ENCODE results near the gene DDIT3.

DNA sequence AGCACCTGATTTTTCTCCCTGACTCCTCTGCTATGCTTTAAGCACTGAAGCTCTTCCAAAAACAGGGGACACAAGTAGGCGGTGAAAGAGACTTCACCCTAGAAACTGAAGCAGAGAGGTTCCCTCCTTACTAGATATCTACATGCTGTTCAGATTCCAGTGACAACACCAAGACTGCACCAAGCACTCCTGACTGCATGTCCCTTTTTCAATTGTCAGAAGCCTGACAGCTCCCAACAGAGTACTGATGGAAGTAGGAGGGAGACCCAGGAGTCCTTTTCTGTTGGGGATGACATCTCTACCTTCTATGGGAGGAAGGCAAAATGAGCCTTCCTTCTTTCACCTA, 16.3 kb upstream of the DDIT3 start:
- TF ChIP-seq, protein P1, sequence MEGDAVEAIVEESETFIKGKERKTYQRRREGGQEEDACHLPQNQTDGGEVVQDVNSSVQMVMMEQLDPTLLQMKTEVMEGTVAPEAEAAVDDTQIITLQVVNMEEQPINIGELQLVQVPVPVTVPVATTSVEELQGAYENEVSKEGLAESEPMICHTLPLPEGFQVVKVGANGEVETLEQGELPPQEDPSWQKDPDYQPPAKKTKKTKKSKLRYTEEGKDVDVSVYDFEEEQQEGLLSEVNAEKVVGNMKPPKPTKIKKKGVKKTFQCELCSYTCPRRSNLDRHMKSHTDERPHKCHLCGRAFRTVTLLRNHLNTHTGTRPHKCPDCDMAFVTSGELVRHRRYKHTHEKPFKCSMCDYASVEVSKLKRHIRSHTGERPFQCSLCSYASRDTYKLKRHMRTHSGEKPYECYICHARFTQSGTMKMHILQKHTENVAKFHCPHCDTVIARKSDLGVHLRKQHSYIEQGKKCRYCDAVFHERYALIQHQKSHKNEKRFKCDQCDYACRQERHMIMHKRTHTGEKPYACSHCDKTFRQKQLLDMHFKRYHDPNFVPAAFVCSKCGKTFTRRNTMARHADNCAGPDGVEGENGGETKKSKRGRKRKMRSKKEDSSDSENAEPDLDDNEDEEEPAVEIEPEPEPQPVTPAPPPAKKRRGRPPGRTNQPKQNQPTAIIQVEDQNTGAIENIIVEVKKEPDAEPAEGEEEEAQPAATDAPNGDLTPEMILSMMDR (IDR thresholded peaks at IDR 0.05; ENCODE audit: low read depth, low read length, poor library complexity, severe bottlenecking), result no peak
- no peak for TF ChIP-seq EZH2phosphoT487 (IDR thresholded peaks at IDR 0.05; ENCODE audit: borderline replicate concordance, low read length)

Data from DOHH2 (cell line).